Cerebellar cortex (tissue), 1 donor: Measurements from ENCODE around the gene MYADML2.
"Not testable (repeated sequence)": the region's sequence is repeated elsewhere in the genome, so short reads cannot be mapped to it uniquely, and the experiment has no call there.

ENCODE experiments used
- DNase-seq: peaks from one replicate; pipeline ENCODE4 v3.0.0-alpha.2; 2015; ENCODE audit warnings: low spot score

MYADML2 gene

GRCh38 chr17:81947189-81947588 is at the start of gene MYADML2:
MYADML2 (minus strand) TSS chr17:81947233; CDS start chr17:81941741, 5,492 bp downstream.
- DNase-seq: no peak

- DNase-seq: no peak
Measured at GRCh38 chr17:81996232-81996756, 49.3 kb upstream of the MYADML2 start.

- DNase-seq: no peak
Measured at GRCh38 chr17:81995463-81996231, 48.6 kb upstream of the MYADML2 start.

GRCh38 chr17:81994593-81995462 is 47.8 kb upstream of the MYADML2 start:
- no peak for DNase-seq

- DNase-seq: no peak
Measured at GRCh38 chr17:81993729-81994592, 46.9 kb upstream of the MYADML2 start.

GRCh38 chr17:81992306-81993102 is 45.5 kb upstream of the MYADML2 start:
- no peak for DNase-seq

- peak; percentile 72 for DNase-seq
Measured at GRCh38 chr17:81991684-81992305, 44.8 kb upstream of the MYADML2 start.

GRCh38 chr17:81990836-81991683 is 44.0 kb upstream of the MYADML2 start:
- no peak for DNase-seq

GRCh38 chr17:81987161-81987770 is 40.2 kb upstream of the MYADML2 start:
- no peak for DNase-seq

GRCh38 chr17:81986606-81987005 is 39.6 kb upstream of the MYADML2 start:
- no peak for DNase-seq

GRCh38 chr17:81984773-81985410 is 37.9 kb upstream of the MYADML2 start:
- no peak for DNase-seq

GRCh38 chr17:81983639-81984373 is 36.8 kb upstream of the MYADML2 start:
- DNase-seq: no peak

- no peak for DNase-seq
Measured at GRCh38 chr17:81983011-81983638, 36.1 kb upstream of the MYADML2 start.

GRCh38 chr17:81981511-81981910 is 34.5 kb upstream of the MYADML2 start:
- not testable (repeated sequence) for DNase-seq

- DNase-seq: no peak
Measured at GRCh38 chr17:81980707-81981343, 33.8 kb upstream of the MYADML2 start.

GRCh38 chr17:81980122-81980521 is 33.1 kb upstream of the MYADML2 start:
- no peak for DNase-seq
